Loucy (cell line): ENCODE data around the gene EFEMP1.
"Not testable (repeated sequence)": the region's sequence is repeated elsewhere in the genome, so short reads cannot be mapped to it uniquely, and the experiment has no call there.

Source experiments
- H2AFZ ChIP-seq: fragments of 200-600 bp; sonication (generic); 2 replicates; pipeline ENCODE4 v1.6.0; 2016; ENCODE audit warnings: antibody characterized with exemption, mild to moderate bottlenecking, low read length, moderate library complexity
- H3F3A ChIP-seq: fragments of 200-600 bp; 2 replicates; pipeline ENCODE4 v1.6.0; 2016; ENCODE audit warnings: antibody characterized with exemption, low read depth, mild to moderate bottlenecking
- H3K27me3 ChIP-seq: fragments of 200-600 bp; sonication (generic); 2 replicates; pipeline ENCODE4 v1.6.1; 2014; ENCODE audit warnings: low read length, mild to moderate bottlenecking; ENCODE audit not compliant: insufficient read depth, poor library complexity, severe bottlenecking
- H3K36me3 ChIP-seq: fragments of 200-600 bp; sonication (generic); 2 replicates; pipeline ENCODE4 v1.6.1; 2016; ENCODE audit warnings: low read length; ENCODE audit not compliant: insufficient read depth
- H3K4me1 ChIP-seq: fragments of 200-600 bp; sonication (generic); 2 replicates; pipeline ENCODE4 v1.5.1; 2014; ENCODE audit warnings: low read length, mild to moderate bottlenecking; ENCODE audit not compliant: insufficient read depth, poor library complexity, severe bottlenecking
- H3K4me2 ChIP-seq: fragments of 200-600 bp; sonication (generic); 2 replicates; pipeline ENCODE4 v1.6.0; 2014; ENCODE audit warnings: antibody characterized with exemption, low read length, low read depth, mild to moderate bottlenecking; ENCODE audit not compliant: poor library complexity, severe bottlenecking
- H3K4me3 ChIP-seq: fragments of 200-600 bp; sonication (generic); 2 replicates; pipeline ENCODE4 v1.5.1; 2014; ENCODE audit warnings: low read length, mild to moderate bottlenecking, mixed read lengths; ENCODE audit not compliant: poor library complexity, severe bottlenecking
- H3K79me2 ChIP-seq: fragments of 200-600 bp; sonication (generic); 2 replicates; pipeline ENCODE4 v1.6.1; 2014; ENCODE audit warnings: low read length; ENCODE audit not compliant: insufficient read depth
- H3K9ac ChIP-seq: fragments of 200-600 bp; sonication (generic); 2 replicates; pipeline ENCODE4 v1.6.0; 2014; ENCODE audit warnings: mild to moderate bottlenecking, low read depth, low read length, moderate library complexity; ENCODE audit not compliant: poor library complexity, severe bottlenecking
- H3K9me2 ChIP-seq: fragments of 200-600 bp; sonication (generic); replicated peaks from 2 replicates; pipeline ENCODE4 v1.6.1; 2016; ENCODE audit warnings: low read depth, low read length, mixed read lengths
- H3K9me3 ChIP-seq: fragments of 200-600 bp; sonication (generic); 2 replicates; pipeline ENCODE4 v1.6.1; 2014; ENCODE audit warnings: mild to moderate bottlenecking, antibody characterized with exemption, low read length, low read depth; ENCODE audit not compliant: insufficient read depth
- H4K20me1 ChIP-seq: fragments of 200-600 bp; sonication (generic); 2 replicates; pipeline ENCODE4 v1.6.0; 2014; ENCODE audit warnings: antibody characterized with exemption, low read length, mild to moderate bottlenecking; ENCODE audit not compliant: insufficient read depth, poor library complexity, severe bottlenecking
- CTCF ChIP-seq: fragments of 200-600 bp; sonication (generic); conservative IDR thresholded peaks from 2 replicates; pipeline ENCODE4 v1.5.1; 2014; ENCODE audit warnings: mild to moderate bottlenecking, antibody characterized with exemption, low read length
- EZH2phosphoT487 ChIP-seq: fragments of 200-600 bp; IDR thresholded peaks from 2 replicates; pipeline ENCODE4 v1.6.1; 2018; ENCODE audit warnings: antibody characterized with exemption, mild to moderate bottlenecking, moderate library complexity, borderline replicate concordance

The EFEMP1 gene

GRCh38 chr2:55840460-55840859, 83.1 kb downstream of the EFEMP1 start:
- Histone ChIP-seq H3K9ac (no peak overlapping the region), H3F3A (no peaks in the 10 kb centered on the region), H3K27me3 (no peaks in the 10 kb centered on the region), H3K4me1 (no peaks in the 10 kb centered on the region), H3K79me2 (no peaks in the 10 kb centered on the region), H2AFZ (no peak overlapping the region), H3K9me2 (no peaks in the 10 kb centered on the region), H4K20me1 (no peaks in the 10 kb centered on the region), H3K4me2 (no peak overlapping the region), H3K9me3 (no peaks in the 10 kb centered on the region), H3K36me3 (no peaks in the 10 kb centered on the region), H3K4me3 (no peak overlapping the region)
- TF ChIP-seq CTCF (no peak), EZH2phosphoT487 (no peak)

- no peaks in the 10 kb centered on the region for H3K36me3 ChIP-seq
- no peaks in the 10 kb centered on the region for H3F3A ChIP-seq
- H2AFZ ChIP-seq, result no peak overlapping the region
- no peak for TF ChIP-seq CTCF
- no peak for TF ChIP-seq EZH2phosphoT487
- no peaks in the 10 kb centered on the region for H4K20me1 ChIP-seq
- H3K4me3 ChIP-seq, result no peak overlapping the region
- no peak overlapping the region for H3K4me2 ChIP-seq
- no peaks in the 10 kb centered on the region for H3K79me2 ChIP-seq
- no peaks in the 10 kb centered on the region for H3K27me3 ChIP-seq
- H3K9ac ChIP-seq, result no peak overlapping the region
- no peaks in the 10 kb centered on the region for H3K4me1 ChIP-seq
- no peaks in the 10 kb centered on the region for H3K9me3 ChIP-seq
- no peaks in the 10 kb centered on the region for H3K9me2 ChIP-seq
Measured at GRCh38 chr2:55839182-55839819, 84.3 kb downstream of the EFEMP1 start.

- no peaks in the 10 kb centered on the region for H3K27me3 ChIP-seq
- no peak for TF ChIP-seq CTCF
- no peak for TF ChIP-seq EZH2phosphoT487
- H3K9me3 ChIP-seq, result no peaks in the 10 kb centered on the region
- no peaks in the 10 kb centered on the region for H3F3A ChIP-seq
- H3K4me1 ChIP-seq, result no peaks in the 10 kb centered on the region
- H3K36me3 ChIP-seq, result no peaks in the 10 kb centered on the region
- no peaks in the 10 kb centered on the region for H3K9me2 ChIP-seq
- H3K79me2 ChIP-seq, result no peaks in the 10 kb centered on the region
- H3K4me3 ChIP-seq, result no peak overlapping the region
- H2AFZ ChIP-seq, result no peak overlapping the region
- no peak overlapping the region for H3K9ac ChIP-seq
- H4K20me1 ChIP-seq, result no peaks in the 10 kb centered on the region
- H3K4me2 ChIP-seq, result no peak overlapping the region
Measured at GRCh38 chr2:55838653-55839052, 84.9 kb downstream of the EFEMP1 start.

- H4K20me1 ChIP-seq, H3K9ac ChIP-seq, H3K36me3 ChIP-seq, H2AFZ ChIP-seq, H3K27me3 ChIP-seq, H3K4me3 ChIP-seq, H3K79me2 ChIP-seq, H3K4me2 ChIP-seq, H3K9me3 ChIP-seq, H3K9me2 ChIP-seq, H3K4me1 ChIP-seq, H3F3A ChIP-seq: not testable (repeated sequence)
Measured at GRCh38 chr2:55838117-55838516, 85.5 kb downstream of the EFEMP1 start.
